Right renal cortex interstitium (tissue), 3 donors: ENCODE measurements around the gene NUMA1. TPM values are rescaled to one million over a fixed set of nuclear protein-coding genes. Genes with fewer than 3 reads are reported as not detected.

Experiments
- DNase-seq, 3 donors: peaks; one replicate each; pipeline ENCODE4 v3.0.0-alpha.2; 2013; ENCODE audit warnings: low read depth in 3 of 3, low spot score in 2 of 3
- polyA plus RNA-seq, 3 donors: library from polyadenylated mRNA; unstranded; fragments of 120-200 nt; gene quantifications; one replicate each; pipeline ENCODE4 v1.2.1, GENCODE V29; 2013; ENCODE audit not compliant: insufficient read length in 3 of 3

The NUMA1 gene
- polyA plus RNA-seq, 3 donors, result 234 to 252 (median 235) TPM

DNA sequence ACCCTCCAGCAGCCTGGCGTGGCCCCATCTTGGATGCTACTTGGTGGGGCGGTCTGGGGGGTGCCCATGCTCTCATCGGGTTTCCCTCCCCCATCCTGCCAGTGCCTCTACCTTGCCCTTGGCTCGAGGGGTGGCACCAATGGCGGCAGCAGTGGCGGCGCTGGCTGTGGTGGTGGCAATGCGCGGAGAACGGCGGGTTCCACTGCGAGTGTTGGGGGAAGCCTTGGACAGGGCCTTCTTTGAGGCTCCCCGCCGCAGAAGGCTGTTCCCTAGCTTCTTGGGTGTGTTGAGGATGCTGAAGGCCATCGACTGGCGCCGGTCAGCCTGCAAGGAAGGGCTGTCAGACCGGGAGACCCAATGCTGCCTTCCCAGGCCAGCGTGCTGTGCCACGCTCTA is 76.6 kb downstream of the NUMA1 start:
- DNase-seq, result no peak

DNA sequence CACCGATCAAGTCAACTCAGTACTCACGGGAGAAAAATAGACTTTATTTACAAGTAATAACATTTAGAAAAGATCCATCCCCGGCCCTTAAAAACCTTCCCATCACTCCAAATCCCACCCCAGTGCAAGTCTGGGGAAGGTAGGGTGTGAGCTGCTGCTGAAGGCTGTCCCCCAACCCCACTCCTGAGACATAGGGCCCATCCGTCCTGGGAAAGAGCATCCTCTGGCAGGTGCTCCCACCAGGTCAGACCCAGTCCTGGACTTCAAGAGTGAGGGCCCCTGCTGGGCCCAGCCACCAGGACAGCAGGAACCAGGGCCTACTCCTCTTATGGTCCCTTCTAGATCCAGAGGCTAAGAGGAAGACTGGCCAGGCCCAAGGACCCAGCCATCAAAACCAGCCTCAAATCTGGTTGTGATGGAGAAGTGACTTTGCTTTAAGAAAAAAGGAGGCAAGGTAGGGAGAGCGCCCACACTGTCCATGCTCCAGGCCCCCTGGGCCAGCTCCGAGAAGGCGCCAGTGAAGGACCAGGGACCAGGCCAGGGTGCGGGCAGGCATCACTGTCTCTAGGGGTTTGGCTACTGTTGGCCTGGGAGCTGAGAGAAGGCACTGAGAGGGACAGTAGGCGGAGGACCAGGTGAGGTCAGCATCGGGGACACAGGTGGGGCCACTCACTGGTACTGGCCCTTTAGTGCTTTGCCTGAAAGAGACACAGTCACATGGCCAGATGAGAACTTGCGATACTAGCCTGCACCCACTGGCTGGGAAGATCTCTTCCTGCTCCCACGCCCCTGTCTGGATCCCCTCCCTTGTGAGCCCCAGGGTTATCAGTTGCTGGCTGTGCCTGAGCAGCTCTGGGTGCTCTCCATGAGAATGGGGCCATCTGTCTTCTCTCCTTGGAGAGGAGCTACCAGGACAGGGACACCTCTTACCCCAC is 77.2 kb downstream of the NUMA1 start:
- DNase-seq, result no peak

DNA sequence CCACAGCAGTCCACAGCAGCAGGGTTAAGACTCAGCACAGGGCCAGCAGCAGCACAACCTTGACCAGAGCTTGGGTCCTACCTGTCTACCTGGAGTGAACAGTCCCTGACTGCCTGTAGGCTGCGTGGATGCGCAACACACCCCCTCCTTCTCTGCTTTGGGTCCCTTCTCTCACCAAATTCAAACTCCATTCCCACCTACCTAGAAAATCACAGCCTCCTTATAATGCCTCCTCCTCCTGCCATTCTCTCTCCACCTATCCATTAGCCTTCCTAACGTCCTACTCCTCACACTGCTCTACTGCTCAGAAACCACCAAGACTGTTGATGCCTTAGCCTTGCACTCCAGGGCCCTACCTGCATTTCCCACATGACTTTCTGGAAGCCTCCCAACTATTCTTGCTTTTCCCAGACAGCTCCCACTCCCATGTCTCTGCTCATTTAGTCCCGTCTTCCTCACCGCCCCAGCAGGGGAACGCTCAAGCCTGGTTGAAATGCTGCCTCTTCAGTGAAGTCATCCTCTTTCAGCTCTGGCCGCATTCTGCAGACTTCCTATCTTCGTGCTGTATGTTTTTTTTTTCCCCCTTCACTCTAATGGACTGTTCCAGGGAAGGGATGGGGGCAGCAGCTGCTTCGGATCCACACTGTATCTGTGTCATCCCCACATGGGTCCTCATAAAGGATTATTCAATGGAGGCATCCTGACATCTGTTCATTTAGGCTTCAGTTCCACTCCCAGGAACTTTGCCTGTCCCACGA is 78.3 kb downstream of the NUMA1 start:
- DNase-seq, result no peak

GRCh38 chr11:72001285-72001684 is 79.1 kb downstream of the NUMA1 start:
- no peak for DNase-seq

DNA sequence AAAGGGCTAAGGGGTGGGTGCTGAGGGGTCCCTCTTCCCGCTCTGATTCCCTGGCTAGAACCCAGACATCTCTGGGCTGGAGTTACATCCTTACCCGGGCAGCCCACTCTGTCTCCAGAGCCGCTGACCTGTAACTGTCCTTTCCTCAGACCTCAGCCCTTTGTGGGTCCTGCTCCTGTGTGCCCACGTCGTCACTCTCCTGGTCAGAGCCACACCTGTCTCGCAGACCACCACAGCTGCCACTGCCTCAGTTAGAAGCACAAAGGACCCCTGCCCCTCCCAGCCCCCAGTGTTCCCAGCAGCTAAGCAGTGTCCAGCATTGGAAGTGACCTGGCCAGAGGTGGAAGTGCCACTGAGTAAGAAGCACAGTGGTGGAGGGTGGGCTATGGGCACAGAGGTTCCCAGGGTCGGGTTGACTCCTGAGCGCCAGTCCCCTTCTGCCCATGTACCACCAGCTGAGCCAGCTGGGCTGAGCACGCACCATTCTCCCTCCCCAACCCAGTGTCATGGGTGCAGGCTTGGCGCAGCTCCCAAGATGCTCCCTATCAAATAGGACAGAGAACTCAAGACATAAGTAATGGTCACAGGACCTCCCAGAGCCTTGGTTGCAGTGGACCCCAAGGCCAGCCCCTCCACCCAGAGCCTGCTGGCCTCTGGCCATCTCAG is 80.0 kb downstream of the NUMA1 start:
- no peak for DNase-seq

GRCh38 chr11:71999798-72000197 is 80.5 kb downstream of the NUMA1 start:
- DNase-seq, result no peak

GRCh38 chr11:71999362-71999761 is 81.0 kb downstream of the NUMA1 start:
- DNase-seq, result no peak

DNA sequence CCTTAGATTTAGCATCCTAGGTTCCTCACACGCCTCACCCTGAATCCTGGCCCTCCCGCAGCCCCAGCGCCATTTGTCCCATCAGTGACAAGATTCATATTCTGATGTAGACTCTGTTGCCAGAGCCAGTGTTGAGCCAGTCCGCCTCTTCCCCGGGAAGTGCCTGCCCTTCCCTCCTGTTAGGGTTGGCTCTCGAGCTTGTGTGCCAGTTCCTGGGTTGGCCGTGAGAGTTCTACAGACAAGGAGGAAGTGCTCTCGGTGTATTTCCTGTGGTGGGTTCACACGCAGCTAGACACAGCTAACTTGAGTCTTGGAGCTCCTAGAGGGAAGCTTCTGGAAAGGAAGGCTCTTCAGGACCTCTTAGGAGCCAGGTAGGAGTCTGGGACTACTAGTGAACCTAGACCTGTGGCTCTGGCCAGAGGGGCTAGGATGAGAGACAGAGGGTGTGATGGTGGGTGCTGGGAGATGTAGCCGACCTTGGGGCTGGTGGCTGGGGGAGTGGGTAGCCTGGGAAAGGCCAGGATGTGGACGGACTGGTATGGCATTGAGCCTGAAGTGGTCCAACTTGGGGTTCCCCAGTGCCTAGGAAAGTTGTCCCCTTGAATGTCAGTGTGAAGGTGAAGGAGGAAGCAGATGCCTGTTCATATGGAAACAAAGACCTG is 81.6 kb downstream of the NUMA1 start, which contains the start of gene IL18BP:
Gene IL18BP, plus strand, starts transcription at position 261 of the 662 bp plus-strand sequence. CDS start 1,076 bp downstream, outside the sequence.
- no peak for DNase-seq

DNA sequence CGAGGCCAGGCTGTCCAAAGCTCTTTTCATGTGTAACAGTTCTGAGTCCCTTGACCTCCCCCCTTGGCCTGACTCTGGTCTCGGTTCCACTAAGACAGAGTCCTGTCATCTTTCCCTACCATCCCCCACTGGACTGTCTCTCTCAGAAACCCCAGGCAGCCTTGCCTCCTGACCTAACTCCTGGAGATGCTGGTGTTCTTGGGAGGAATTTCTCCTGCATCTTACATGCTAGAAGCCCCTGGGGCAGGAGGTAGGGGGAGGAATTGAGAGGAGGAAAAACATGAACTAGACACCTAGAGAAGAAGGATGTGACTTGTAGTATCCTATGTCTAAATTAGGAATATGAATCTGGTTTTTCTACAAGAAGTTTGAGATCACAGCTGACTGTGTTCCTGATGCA is 82.3 kb downstream of the NUMA1 start:
- DNase-seq, result no peak

DNA sequence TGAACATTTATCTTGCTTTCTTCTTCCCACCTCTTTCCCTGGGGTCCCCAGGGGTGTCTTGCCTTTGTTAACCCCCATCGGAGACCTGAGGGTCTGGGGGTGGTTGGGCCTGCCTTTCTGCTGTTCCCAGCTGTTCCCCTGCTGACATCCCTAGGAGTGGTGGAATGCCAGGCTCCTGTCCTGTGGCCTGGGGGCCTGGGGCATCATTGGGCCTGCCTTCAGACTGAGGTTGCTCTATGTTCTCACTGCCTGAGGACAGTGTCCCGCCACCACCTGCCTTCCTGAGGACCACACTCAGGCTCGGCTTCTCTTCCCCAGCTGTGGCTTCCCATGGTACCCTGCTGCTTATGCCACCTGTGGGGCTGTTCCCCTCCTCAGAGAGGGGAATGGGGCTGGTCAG is 82.7 kb downstream of the NUMA1 start:
- no peak for DNase-seq

DNA sequence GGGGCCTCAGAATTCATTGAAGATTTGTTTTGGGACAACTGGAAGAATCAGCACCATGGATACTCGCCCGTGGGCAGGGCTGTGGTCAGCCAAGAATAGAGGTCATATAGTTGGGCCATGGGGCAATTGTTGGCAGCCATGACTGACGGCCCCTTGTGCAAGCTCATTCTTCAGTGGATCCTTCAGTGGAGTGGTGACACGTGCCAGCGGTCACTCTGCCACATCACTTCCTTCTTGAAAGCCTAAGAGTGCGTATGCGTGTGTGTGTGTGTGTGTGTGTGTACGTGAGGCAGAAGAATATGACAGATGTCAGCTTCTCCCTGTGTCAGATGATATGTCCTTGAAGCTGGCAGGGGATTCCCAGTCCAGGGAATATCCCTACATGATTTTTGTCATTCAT is 83.4 kb downstream of the NUMA1 start:
- no peak for DNase-seq

DNA sequence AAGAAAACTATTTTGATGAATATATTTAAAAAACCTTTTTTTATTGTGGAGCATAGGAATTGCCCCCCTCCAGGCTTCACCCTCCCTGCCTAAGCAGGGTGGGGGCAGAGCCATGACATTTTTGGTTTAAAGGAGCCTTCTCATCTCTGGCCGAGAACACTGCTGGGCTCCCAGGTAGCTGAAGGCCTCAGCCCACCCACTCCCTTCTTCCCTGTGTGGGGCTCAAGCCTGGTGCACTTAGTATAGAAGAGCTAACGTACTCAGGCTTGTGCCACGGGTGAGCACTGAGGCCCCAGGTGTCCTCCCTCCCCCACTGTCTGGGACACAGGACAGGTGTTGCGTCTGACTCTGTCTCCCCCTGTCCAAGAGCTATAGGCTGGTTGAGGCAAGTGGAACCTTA is 83.8 kb downstream of the NUMA1 start:
- no peak for DNase-seq

DNA sequence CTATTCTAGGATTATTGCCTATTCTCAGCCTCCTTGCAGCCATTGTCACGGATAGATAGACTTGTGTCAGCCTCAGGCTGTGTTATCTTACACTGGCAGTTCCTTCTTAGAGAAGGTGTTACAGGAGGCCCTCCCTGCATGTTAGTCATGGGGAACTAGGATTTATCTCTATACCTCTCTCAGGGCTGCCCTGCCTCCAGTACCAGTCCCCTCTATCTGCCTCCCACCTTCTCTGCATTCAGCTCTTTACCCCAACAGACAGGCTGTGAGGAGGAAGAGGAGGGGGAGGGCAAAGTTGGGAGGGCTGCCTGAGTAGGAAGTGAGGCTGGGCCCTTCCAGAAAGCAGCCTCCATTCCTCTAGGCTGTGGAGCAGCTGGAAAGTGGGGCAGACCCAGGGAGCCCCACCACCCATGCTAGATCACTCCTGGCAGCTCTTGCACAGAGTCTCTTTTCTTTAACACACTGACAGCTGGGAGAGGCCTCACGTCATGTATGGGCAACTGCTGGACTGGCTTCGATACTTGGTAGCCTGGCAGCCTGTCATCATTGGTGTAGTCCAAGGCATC is 84.5 kb downstream of the NUMA1 start:
- DNase-seq, result no peak

DNA sequence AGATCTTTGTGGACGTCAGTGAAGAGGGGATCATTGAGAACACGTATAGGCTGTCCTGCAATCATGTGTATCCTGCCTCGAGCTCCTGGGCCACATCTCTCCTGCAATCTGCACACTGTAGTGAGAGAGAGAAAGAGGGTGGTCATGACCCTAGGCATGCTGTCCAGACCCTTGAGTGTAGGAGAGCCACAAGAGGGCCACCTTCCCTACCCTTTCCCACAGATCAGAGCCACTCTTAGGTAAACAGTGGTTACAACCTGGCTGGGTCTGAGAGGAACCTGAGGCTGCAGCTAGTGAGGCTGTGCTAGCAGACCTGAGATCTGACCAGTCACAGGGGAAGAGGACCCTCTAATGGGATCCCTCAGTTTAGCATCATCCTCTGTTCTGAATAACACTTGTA is 85.6 kb downstream of the NUMA1 start:
- no peak for DNase-seq

DNA sequence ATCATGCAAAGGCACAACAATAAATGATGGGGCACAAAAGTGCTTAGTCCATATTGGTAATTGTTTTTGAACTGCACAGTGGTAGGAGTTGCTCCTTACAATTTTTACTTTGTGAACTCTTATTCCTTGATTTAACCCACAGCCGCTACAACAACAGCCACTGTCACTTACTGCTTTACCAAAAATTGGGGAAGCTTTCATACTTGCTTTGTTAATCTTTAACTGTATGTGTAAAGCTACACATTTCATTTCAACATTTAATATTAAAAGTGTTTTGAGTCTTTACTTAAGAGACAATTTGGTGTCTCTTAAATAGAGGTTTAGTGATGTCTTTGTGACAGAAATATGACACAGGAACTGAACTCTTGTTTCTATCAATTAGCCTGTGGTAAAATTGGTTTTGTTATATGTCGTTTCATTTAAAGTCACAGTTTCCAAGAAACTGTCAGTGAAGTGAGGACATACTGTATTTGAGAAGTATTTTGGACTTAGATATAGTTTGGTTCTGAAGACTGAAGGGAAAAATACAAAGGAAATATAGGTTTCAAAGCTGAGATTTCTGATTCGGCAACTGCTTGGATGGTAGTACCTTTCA is 88.1 kb downstream of the NUMA1 start:
- no peak for DNase-seq

DNA sequence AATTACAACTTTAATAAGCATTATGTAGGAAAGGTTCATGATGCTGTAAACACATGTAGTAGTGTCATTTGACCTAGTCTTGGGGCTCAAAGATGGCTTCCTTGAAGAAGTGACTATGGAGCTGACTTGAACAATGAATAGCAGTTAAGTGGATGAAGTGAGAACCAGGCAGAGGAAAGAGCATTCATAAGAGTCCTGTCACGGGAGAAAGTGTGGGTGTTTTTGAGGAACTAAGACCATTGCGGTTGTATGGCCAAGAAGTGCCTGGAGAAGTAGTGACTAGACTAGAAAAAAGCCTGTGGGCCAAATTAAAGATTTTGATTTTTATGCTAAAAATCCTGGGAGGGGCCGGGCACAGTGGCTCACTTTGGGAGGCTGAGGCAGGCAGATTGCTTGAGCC is 88.8 kb downstream of the NUMA1 start:
- DNase-seq, result no peak

GRCh38 chr11:71990701-71991100 is 89.6 kb downstream of the NUMA1 start:
- no peak for DNase-seq

DNA sequence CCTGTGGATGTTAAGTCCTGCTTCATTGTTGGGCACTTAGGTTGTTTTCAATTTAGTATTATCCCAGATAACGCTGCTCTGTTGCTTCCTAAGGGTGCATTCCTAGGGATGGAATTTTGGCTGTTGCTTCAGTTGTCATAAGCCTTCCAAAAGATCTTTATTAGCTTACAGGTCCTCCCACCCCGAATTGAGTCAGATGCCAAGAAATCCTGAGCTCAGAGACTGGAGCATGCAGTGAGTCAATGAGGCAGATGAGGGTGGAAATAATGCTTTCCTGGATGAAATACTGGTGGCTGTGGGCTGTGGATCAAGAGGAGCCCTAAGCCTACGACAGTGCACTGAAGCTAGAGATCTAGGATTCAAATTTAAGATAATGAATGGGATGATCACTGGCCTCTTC is 92.3 kb downstream of the NUMA1 start:
- no peak for DNase-seq

DNA sequence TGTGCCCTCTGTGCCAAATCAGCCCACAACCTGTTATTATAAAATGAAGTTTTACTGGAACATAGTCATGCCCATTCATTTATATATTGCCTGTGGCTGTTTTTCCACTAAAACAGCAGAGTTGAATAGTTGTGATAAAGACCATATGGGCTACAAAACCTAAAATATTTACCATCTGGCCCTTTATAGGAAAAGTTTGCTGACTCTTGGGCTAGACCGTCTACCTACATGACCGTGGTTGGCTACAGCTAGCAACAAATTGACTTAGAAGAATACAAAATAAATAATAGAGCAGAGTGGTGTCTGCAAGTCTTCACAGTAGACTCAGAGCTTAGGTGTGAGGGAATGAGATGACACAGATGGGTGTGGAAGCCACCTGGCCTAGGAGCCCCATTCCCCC is 92.8 kb downstream of the NUMA1 start:
- no peak for DNase-seq

DNA sequence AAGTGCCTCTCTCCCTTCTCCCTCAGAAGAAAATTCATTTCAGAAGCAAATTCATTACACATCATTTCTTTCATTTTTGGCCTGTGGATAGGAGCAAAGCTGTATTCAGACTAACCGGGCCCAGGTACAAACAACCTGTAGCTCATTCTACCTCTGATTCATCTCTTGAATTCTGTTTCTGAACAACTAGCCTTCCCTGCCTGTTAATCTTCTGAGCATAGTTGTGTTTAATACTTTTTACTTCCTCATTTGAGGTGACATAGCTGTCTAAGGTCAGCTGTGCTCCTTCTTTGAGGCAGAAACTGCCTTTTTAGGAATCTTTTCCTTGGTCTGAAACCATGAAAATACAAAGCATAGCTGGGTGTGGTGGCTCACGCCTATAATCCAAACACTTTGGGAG is 94.2 kb downstream of the NUMA1 start:
- no peak for DNase-seq
